Sigmoid colon (tissue), 4 donors: ENCODE data around the gene FOXP1.

Experiments used
- CTCF ChIP-seq, 4 experiments: fragments of 450-650 bp in 3 of 4; fragments of 200-600 bp in 1 of 4; IDR thresholded peaks; one replicate each; pipeline ENCODE4 v1.5.1; 2016 to 2019; ENCODE audit warnings: antibody characterized with exemption in 4 of 4, mild to moderate bottlenecking in 3 of 4, moderate library complexity in 2 of 4
- POLR2AphosphoS5 ChIP-seq, 4 donors: sonication (generic); formaldehyde crosslinking; IDR thresholded peaks; one replicate each; pipeline ENCODE4 v1.6.1; 2017; ENCODE audit warnings: antibody characterized with exemption in 4 of 4

- TF ChIP-seq CTCF (IDR thresholded peaks at IDR 0.05) (no peak), POLR2AphosphoS5 (IDR thresholded peaks at IDR 0.05) (no peak)
These were observed 410.6 kb downstream of the FOXP1 start for GRCh38 chr3:71172951-71173350.
